GM23338 (cell line): Measurements from ENCODE around the gene TRHDE. TPM values are rescaled to one million over a fixed set of nuclear protein-coding genes. Genes with fewer than 3 reads are reported as not detected.

Source experiments
- ATAC-seq: fragments of 200-7000 bp; cut with Tn5 transposase; 3 replicates; pipeline ENCODE4 v1.9.1; 2020
- DNase-seq: peaks from one replicate; pipeline ENCODE4 v3.0.0-alpha.2; 2015; ENCODE audit warnings: low spot score
- H2AFZ ChIP-seq: fragments of 200-600 bp; sonication (generic); 2 replicates; pipeline ENCODE4 v1.8.0; 2016; ENCODE audit warnings: antibody characterized with exemption, mild to moderate bottlenecking, moderate library complexity
- H3F3A ChIP-seq: fragments of 200-600 bp; sonication (generic); replicated peaks from 2 replicates; pipeline ENCODE4 v1.8.0; 2017; ENCODE audit warnings: antibody characterized with exemption, mixed run types, low read depth
- H3K27ac ChIP-seq: fragments of 200-600 bp; sonication (generic); 2 replicates; pipeline ENCODE4 v1.6.1; 2016; ENCODE audit warnings: low read depth
- H3K27me3 ChIP-seq: fragments of 200-600 bp; sonication (generic); 2 replicates; pipeline ENCODE4 v1.8.0; 2016; ENCODE audit warnings: mild to moderate bottlenecking, mixed run types, moderate library complexity; ENCODE audit not compliant: insufficient read depth
- H3K36me3 ChIP-seq: fragments of 200-600 bp; sonication (generic); 2 replicates; pipeline ENCODE4 v1.8.0; 2016; ENCODE audit warnings: mild to moderate bottlenecking; ENCODE audit not compliant: insufficient read depth
- H3K4me1 ChIP-seq: fragments of 200-600 bp; sonication (generic); 2 replicates; pipeline ENCODE4 v1.8.0; 2016; ENCODE audit warnings: mild to moderate bottlenecking, moderate library complexity; ENCODE audit not compliant: insufficient read depth
- H3K4me2 ChIP-seq: fragments of 200-600 bp; sonication (generic); 2 replicates; pipeline ENCODE4 v1.7.1; 2017; ENCODE audit warnings: mixed run types
- H3K4me3 ChIP-seq: fragments of 200-600 bp; sonication (generic); 2 replicates; pipeline ENCODE4 v1.6.1; 2016; ENCODE audit warnings: mixed run types
- H3K79me2 ChIP-seq: fragments of 200-600 bp; sonication (generic); replicated peaks from 2 replicates; pipeline ENCODE4 v1.8.0; 2017; ENCODE audit warnings: mild to moderate bottlenecking; ENCODE audit not compliant: insufficient read depth
- H3K9me2 ChIP-seq: fragments of 200-600 bp; sonication (generic); 2 replicates; pipeline ENCODE4 v1.8.0; 2017; ENCODE audit not compliant: insufficient read depth
- H4K20me1 ChIP-seq: fragments of 200-600 bp; sonication (generic); replicated peaks from 2 replicates; pipeline ENCODE4 v1.8.0; 2017; ENCODE audit warnings: mild to moderate bottlenecking; ENCODE audit not compliant: insufficient read depth
- H3K27ac Mint-ChIP-seq: 2 replicates; pipeline ENCODE4 v1.8.0; 2020; ENCODE audit warnings: inconsistent platforms, mild to moderate bottlenecking, moderate library complexity, mixed read lengths
- H3K27me3 Mint-ChIP-seq: 3 replicates; pipeline ENCODE4 v1.8.0; 2022; ENCODE audit warnings: low read depth, mild to moderate bottlenecking, moderate library complexity, mixed read lengths, inconsistent platforms; ENCODE audit not compliant: insufficient read depth, poor library complexity
- H3K36me3 Mint-ChIP-seq: 3 replicates; pipeline ENCODE4 v1.8.0; 2021; ENCODE audit warnings: low read depth, mild to moderate bottlenecking, inconsistent platforms, moderate library complexity, mixed read lengths
- H3K4me1 Mint-ChIP-seq: 3 replicates; pipeline ENCODE4 v1.8.0; 2020; ENCODE audit warnings: mild to moderate bottlenecking, inconsistent platforms, mixed read lengths
- H3K4me3 Mint-ChIP-seq: 3 replicates; pipeline ENCODE4 v1.8.0; 2021; ENCODE audit warnings: moderate library complexity, mild to moderate bottlenecking, inconsistent platforms, mixed read lengths
- H3K9me3 Mint-ChIP-seq: 3 replicates; pipeline ENCODE4 v1.8.0; 2020; ENCODE audit warnings: moderate library complexity, mild to moderate bottlenecking, inconsistent platforms, mixed read lengths
- CREB1 ChIP-seq: fragments of 250-450 bp; sonication (Bioruptor Pico); IDR thresholded peaks from 2 replicates; pipeline ENCODE4 v1.5.0; 2020; ENCODE audit warnings: low read depth, mild to moderate bottlenecking, moderate library complexity
- JUNB ChIP-seq: IDR thresholded peaks from one replicate; pipeline ENCODE4 v1.6.1; 2016; ENCODE audit warnings: antibody characterized with exemption; ENCODE audit not compliant: unreplicated experiment
- NANOG ChIP-seq: IDR thresholded peaks from 2 replicates; pipeline ENCODE4 v1.6.1; 2016; ENCODE audit warnings: antibody characterized with exemption, borderline replicate concordance
- POLR2AphosphoS5 ChIP-seq: IDR thresholded peaks from 2 replicates; pipeline ENCODE4 v1.6.1; 2016; ENCODE audit warnings: antibody characterized with exemption, low read depth
- REST ChIP-seq: IDR thresholded peaks from one replicate; pipeline ENCODE4 v1.6.1; 2018; ENCODE audit warnings: antibody characterized with exemption; ENCODE audit not compliant: unreplicated experiment
- STAT1 ChIP-seq: IDR thresholded peaks from one replicate; pipeline ENCODE4 v1.6.1; 2016; ENCODE audit warnings: antibody characterized with exemption; ENCODE audit not compliant: unreplicated experiment
- ZNF114 ChIP-seq: fragments of 250-450 bp; sonication (Bioruptor Pico); IDR thresholded peaks from 2 replicates; pipeline ENCODE4 v1.5.0; 2020; ENCODE audit warnings: mild to moderate bottlenecking, moderate library complexity
- ZNF331 ChIP-seq: fragments of 250-450 bp; sonication (Bioruptor Pico); IDR thresholded peaks from 2 replicates; pipeline ENCODE4 v1.5.0; 2020; ENCODE audit warnings: low read depth, mild to moderate bottlenecking, moderate library complexity
- polyA plus RNA-seq: library from polyadenylated mRNA; unstranded; fragments of >200 nt; fragmentation: Nextera tagmentation; extraction: Ambion mirVana; gene quantifications from 2 replicates; pipeline ENCODE4 v1.2.1, GENCODE V29; 2016
- total RNA-seq: library from RNA; depleted of rRNA; stranded (reverse); fragments of >200 nt; shearing (Covaris generic); gene quantifications from 2 replicates; pipeline ENCODE4 v1.2.3, GENCODE V29; 2014

The TRHDE gene
- total and polyA plus RNA-seq, 2 experiments from 2014 or later, result 1.3 to 7.7 TPM

- Histone ChIP-seq H3K27me3 (no peaks in the 10 kb centered on the region), H3F3A (no peaks in the 10 kb centered on the region), H4K20me1 (no peaks in the 10 kb centered on the region), H2AFZ (no peak overlapping the region), H3K9me2 (no peaks in the 10 kb centered on the region), H3K27ac (no peak overlapping the region), H3K4me2 (no peak overlapping the region), H3K79me2 (no peaks in the 10 kb centered on the region), H3K4me1 (peaks cover 16% of the 10 kb centered on the region), H3K4me3 (no peak overlapping the region), H3K36me3 (no peaks in the 10 kb centered on the region)
- no peaks in the 10 kb centered on the region for H3K27me3 Mint-ChIP-seq
- no peaks in the 10 kb centered on the region for H3K9me3 Mint-ChIP-seq
- peaks cover 17% of the 10 kb centered on the region; the same call in 2 of the 3 replicates for H3K4me1 Mint-ChIP-seq
- H3K27ac Mint-ChIP-seq, result no peak overlapping the region
- no peak overlapping the region for H3K4me3 Mint-ChIP-seq
- no peak for TF ChIP-seq STAT1
- no peaks in the 10 kb centered on the region for H3K36me3 Mint-ChIP-seq
- no peak for ATAC-seq
- DNase-seq, result no peak
Measured at GRCh38 chr12:72285861-72286260, 13.7 kb downstream of the TRHDE start.

- Histone ChIP-seq H3K36me3 (no peaks in the 10 kb centered on the region), H3K27ac (no peak overlapping the region), H3K4me2 (no peak overlapping the region), H3K4me3 (no peak overlapping the region), H2AFZ (no peak overlapping the region), H3K27me3 (no peaks in the 10 kb centered on the region), H3K4me1 (peaks cover 9% of the 10 kb centered on the region; the same call in 1 of the 2 replicates), H4K20me1 (no peaks in the 10 kb centered on the region), H3K79me2 (no peaks in the 10 kb centered on the region), H3K9me2 (no peaks in the 10 kb centered on the region), H3F3A (no peaks in the 10 kb centered on the region)
- Mint-ChIP-seq H3K27ac (no peak overlapping the region), H3K9me3 (no peaks in the 10 kb centered on the region), H3K27me3 (no peaks in the 10 kb centered on the region), H3K4me1 (peaks cover 10% of the 10 kb centered on the region; the same call in 2 of the 3 replicates), H3K4me3 (no peak overlapping the region), H3K36me3 (no peaks in the 10 kb centered on the region)
- TF ChIP-seq REST (no peak), CREB1 (no peak), ZNF331 (no peak), JUNB (no peak)
- no peak for DNase-seq
- ATAC-seq, result no peak
Measured at GRCh38 chr12:72286526-72286925, 14.4 kb downstream of the TRHDE start.

DNA sequence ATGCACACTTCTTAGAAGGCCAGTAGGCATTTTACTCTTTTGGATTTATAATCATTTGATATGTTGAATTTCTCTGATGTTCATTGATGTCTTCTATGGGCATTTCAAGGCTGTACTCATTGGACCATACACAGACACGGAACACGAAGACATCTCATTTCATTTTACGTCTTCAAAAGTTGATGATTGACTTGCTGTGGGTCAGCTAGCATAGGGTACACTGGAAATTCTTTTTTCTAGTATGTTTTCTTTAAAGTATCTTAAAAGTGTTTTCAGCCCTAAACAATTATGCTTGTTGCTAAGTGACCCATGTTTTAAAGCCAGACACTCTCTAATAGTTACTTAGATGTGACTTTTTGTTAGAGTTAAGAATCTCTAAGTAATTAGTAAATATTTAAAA is 16.3 kb downstream of the TRHDE start:
- Histone ChIP-seq H4K20me1 (no peaks in the 10 kb centered on the region), H3F3A (no peaks in the 10 kb centered on the region), H3K79me2 (no peaks in the 10 kb centered on the region), H3K27me3 (no peaks in the 10 kb centered on the region), H2AFZ (no peak overlapping the region), H3K9me2 (0 out of 2 replicates have a peak, but pooled peaks cover 6% of the 10 kb centered on the region), H3K4me3 (no peak overlapping the region), H3K4me2 (no peak overlapping the region), H3K27ac (no peak overlapping the region), H3K36me3 (no peaks in the 10 kb centered on the region), H3K4me1 (no peaks in the 10 kb centered on the region)
- Mint-ChIP-seq H3K4me1 (peaks cover 3% of the 10 kb centered on the region; the same call in 2 of the 3 replicates), H3K36me3 (no peaks in the 10 kb centered on the region), H3K4me3 (no peak overlapping the region), H3K27me3 (no peaks in the 10 kb centered on the region), H3K27ac (no peak overlapping the region; the same call in 1 of the 2 replicates), H3K9me3 (no peaks in the 10 kb centered on the region)
- DNase-seq (no peak), ATAC-seq (no peak)
- TF ChIP-seq ZNF331, result no peak
- no peak for TF ChIP-seq POLR2AphosphoS5
- no peak for TF ChIP-seq NANOG
- TF ChIP-seq REST, result no peak
- TF ChIP-seq ZNF114 (CRISPR knock-in tag), result no peak
- no peak for TF ChIP-seq CREB1
